Activated CD4-positive, alpha-beta T cell treated with anti-CD3 and anti-CD28 coated beads, Interleukin-2, amount 50 U/mL, for 48 hours (primary cell): Measurements from ENCODE around the gene COL25A1.

Experiments used
- DNase-seq, 2 experiments: peaks; one replicate each; pipeline ENCODE4 v3.0.0-alpha.2; 2020

COL25A1 gene

DNA sequence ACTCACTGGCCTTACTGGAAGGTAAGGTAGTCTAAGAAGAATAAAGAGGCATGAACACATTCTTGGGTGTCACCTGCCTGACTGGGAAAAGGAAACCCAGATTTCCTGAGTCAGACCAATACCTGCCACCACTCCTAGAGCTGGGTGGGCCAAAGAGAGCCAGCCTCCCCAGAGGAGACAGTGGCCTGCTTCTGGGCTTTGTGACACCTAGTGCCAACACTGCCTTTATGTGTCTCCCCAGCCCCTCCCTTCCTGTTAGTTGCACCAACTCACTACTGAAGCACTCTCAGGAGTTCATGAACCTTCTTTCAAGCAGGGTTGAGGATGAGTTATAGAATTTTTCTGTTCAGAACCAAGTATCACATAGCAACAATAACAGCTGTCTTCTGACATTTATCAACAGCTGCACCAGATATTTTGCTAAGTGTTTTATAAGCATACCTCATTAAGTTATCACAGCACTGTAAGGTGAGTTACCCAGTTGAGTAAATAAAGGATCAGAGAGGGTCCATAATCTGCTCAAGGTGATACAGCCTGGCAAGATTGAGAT, 462.0 kb downstream of the COL25A1 start:
- no peak for DNase-seq

DNA sequence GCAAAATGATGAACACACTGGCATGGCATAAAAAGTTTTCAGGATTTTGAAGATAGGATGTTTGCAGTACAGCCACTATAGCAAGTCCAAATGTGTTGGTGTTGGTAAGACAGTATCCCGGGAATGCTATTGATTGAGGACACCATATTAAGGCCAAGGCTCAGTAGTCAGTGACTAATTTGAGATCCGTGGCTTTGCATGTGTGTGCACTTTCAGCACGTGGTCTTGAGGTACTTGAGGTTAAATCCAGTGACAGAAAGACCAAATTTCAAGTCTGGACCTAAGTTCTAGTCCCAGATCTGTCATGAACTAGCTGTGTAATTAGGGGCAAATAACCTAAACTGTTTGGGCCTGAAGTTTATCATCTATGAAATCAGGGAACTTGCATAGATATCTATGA, 463.1 kb downstream of the COL25A1 start:
- DNase-seq = no peak

DNA sequence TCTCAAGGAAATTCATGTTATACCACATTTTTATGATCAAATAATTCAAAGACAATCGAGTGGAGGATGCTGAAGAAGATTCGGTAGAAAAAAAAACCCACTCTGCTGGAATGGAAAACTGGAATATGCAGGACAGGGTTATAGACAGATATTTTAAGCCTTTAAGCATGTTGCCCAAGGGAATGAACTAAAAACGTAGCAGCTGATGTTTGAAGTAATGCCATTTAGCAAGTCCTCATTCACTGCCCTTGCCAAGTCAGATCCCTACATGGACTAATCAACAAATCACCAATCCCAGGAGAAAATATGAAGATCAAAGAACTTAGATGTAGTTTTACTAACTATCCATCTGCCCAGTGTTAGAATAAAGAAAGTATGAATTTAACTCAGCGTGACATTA, 464.0 kb downstream of the COL25A1 start:
- DNase-seq = no peak

- DNase-seq = no peak
These were observed 467.5 kb downstream of the COL25A1 start for GRCh38 chr4:108834835-108835384.

DNA sequence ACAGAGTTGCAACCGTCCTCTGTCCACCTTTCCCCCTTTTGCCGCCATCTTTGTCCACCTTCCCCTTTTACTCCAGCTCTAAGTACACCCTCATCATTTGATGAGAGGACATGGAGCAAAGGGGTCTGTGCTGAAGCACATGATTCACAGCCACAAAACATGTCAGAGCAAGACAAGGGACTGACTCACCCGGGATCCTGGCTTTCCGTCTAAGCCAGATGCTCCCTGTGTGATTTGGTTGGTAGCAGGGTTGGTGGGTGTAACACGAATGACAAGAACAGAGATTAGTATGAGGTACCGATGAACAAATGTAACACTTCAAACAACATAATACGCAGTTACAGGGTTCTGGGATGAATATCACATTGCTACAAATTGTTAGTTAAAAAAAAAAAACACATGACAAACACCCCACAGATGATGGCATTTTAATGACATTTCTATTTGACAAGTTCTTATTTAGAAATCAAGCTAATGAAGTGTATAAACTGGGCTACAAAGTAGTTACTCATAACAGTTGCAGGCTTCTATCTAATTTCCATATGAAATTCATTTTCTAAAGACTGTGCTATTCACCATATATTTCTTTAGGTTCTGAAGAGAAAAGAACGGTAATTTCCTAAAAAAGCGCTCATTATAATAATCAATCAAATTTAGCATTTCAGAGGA, 468.2 kb downstream of the COL25A1 start:
- DNase-seq = no peak

- DNase-seq = no peak
These were observed 469.4 kb downstream of the COL25A1 start for GRCh38 chr4:108833046-108833445.

DNA sequence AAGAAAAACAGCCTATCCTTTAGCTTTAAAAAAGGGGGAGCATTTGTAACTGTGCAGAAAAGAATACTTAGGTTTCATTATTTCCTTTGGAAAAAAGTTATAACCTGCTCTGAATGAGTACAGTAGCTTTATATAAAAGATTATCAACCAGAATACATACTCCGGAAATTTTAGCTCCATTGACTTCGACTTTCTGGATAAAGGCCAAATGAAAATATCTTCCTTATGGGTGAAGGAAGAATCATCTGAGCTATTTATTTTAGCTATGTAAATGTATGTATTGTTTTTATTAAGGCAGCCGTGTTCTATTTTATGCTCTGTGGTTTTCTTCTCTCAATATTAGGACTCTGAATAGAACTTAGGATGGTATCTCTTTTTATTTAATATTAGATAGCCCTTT, 470.6 kb downstream of the COL25A1 start:
- DNase-seq = no peak

GRCh38 chr4:108831291-108831690, 471.2 kb downstream of the COL25A1 start:
- DNase-seq = no peak

GRCh38 chr4:108830509-108831244, 471.8 kb downstream of the COL25A1 start:
- DNase-seq = peak in 1 of 2 experiments; percentile 15

- no peak for DNase-seq
These were observed 472.4 kb downstream of the COL25A1 start for GRCh38 chr4:108829966-108830492.

DNA sequence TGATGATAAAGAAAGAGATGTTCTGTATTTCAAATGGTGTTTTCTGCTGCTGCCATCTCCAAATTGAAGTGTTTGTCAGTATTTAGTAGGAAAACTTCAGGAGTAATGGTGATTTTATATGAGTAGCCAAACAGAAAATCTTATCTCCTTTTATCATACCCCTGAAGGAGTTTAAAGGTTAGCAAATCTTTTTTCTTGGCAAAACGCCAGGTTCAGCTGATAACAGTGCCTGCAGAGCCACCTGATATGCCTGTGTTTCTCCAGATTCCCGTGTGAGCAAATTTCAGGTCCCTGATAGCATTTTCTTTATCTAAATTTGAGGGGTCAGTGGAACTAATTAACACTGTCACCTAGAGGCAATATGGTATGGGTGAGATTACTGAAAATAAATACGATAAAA, 473.8 kb downstream of the COL25A1 start:
- DNase-seq = no peak

DNA sequence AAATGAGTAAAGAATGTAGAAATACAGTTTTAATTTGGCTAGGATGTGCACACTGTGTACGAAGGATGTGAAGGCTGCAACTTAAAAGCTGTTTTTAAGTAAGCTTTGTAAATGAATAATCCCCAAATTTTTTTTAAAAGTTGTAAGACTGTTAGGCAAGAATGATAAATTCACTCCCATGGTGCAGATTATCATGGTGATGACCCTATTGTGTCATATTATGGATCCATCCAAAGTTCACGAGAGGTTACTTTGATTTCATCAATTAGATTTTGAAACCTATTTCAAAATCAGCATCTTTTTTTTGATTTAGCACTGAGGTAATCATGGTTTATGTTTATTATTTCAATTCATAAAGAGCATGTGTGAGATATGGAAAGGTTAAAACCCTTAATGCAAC, 476.7 kb downstream of the COL25A1 start:
- DNase-seq = no peak

- DNase-seq = no peak
These were observed 481.0 kb downstream of the COL25A1 start for GRCh38 chr4:108821351-108821930.

DNA sequence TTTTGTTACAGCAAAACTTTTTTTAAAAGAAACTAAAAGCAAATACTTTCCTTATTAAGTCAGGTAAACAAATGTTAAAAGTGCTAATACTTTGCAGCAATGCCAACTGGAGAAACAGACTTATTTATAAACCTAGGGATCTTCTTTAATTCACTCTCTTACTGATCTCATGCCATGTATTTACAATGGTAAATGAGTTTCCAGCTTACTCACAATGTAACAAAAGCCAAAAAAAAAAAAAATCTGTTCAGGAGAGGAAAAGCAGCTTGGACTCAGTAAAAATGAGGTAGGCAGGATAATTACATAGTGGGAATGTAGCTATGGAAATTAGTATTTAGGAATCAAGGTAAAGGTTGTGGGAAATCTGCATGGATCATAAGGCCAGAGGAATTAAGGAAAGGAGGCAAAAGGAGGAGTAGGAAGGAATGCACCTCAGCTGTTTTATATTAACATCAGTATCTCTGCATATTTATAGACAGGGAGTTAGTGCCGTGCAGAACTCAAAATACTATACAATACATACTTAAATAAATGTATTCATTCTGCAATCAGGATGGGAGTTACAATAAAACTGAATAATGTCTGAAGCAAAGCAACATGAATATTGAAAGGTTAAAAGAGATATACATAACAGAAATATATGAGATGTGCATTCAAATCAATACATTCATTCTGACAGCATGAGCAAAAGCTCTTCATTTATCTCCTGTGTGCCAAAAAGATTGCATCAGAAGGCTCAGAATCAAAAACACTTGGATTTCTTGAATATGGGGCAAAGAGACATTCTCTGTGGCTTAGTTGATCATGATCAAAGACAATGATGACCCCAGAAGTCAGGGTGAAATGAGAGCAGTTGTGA, 481.7 kb downstream of the COL25A1 start:
- no peak for DNase-seq

DNA sequence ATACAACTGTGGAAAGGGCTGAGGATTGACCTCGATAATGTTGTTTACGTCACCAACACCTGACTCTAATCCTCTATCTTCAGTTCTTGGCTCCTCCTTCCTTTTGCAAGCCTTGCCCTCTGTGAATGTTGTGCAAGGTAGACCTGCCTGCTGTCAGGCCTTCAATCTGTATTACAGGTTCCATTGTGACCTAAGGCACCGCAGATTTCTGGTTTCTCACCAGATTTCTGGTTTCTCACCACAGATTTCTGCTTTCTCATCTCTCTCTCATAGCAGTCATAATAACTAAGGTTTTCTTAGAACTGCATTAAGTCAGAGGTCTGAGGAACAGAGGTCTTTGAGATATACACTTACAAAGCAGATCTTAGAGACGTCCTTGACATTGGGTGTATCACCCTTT, 488.1 kb downstream of the COL25A1 start:
- no peak for DNase-seq

- DNase-seq = no peak
These were observed 489.2 kb downstream of the COL25A1 start for GRCh38 chr4:108813261-108813660.

- DNase-seq = no peak
These were observed 491.0 kb downstream of the COL25A1 start for GRCh38 chr4:108811486-108811885.

DNA sequence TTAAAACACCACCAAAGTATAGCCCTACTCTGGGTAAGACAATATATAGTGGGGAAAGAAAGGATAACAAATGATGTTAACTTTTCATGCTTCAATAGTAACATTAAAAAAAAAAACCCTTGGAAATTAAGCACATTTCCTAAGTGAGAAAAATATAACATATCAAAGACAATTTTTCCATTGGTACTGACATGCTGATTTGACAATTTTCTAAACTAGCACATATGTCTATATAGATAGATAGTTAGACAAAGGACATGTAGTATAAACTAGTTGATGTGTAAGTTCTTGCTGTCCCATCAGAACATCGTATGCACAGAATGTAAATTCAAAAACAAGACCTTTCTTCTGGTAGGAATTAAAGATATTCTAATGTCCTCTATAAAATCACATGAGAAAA, 492.4 kb downstream of the COL25A1 start:
- DNase-seq = no peak

- DNase-seq = no peak
These were observed 497.7 kb downstream of the COL25A1 start for GRCh38 chr4:108804648-108805273.

DNA sequence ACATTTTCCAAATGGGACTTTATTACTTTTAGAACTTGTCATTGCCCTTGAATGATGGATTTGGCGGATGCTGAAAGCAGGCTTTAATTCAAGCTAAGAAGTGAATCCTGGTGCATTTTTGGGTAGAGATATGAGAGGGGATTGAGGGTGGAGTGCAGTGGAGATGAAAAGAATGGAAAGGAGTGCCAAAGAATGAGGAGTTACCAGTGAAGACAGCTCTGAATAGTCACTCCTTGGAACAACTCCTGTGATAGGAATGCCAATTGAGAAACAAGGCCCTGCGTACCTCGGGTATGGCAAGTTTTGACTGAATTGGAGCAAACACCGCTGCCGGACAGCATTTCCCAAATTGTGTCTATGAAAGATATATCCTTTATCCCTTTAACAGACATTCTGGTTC, 503.2 kb downstream of the COL25A1 start:
- DNase-seq = no peak

- DNase-seq = no peak
These were observed 506.3 kb downstream of the COL25A1 start for GRCh38 chr4:108796173-108796572.

GRCh38 chr4:108795733-108796132, 506.7 kb downstream of the COL25A1 start:
- no peak for DNase-seq
